ENCODE results near the gene LNPK. TPM values are rescaled to one million over a fixed set of nuclear protein-coding genes. Genes with fewer than 3 reads are reported as not detected.

The LNPK gene
- total RNA-seq, 1 donor from 2014 or later: 32.7 TPM

DNA sequence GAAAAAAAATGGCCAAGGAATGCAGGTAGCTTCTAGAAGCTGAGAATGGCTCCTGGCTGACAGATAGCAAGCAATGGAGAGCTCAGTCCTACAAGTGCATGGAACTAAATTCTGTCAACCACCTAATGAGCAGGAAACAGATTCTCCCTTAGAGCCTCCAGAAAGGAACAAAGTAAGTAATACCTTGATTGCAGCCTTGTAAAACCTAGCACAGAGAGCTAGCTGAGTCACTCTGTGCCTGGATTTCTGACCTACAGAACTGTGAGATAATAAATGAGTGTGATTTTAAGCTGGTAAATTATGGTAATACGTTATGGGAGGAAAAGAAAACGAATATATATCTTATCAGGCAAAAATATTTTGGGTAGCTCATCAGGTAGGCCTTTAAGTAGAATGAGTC is 7.4 kb upstream of the LNPK start:
- intact Hi-C loops (cut with DNase I): no loop called here
- H3K4me3 ChIP-seq: no peak overlapping the region
- TF ChIP-seq POLR2AphosphoS5 (IDR thresholded peaks at IDR 0.05; ENCODE audit: insufficient read depth in 1 of 2, low read depth in 1 of 2) (no peak), POLR2A (IDR thresholded peaks at IDR 0.05) (no peak)
- TF ChIP-seq, protein P1, sequence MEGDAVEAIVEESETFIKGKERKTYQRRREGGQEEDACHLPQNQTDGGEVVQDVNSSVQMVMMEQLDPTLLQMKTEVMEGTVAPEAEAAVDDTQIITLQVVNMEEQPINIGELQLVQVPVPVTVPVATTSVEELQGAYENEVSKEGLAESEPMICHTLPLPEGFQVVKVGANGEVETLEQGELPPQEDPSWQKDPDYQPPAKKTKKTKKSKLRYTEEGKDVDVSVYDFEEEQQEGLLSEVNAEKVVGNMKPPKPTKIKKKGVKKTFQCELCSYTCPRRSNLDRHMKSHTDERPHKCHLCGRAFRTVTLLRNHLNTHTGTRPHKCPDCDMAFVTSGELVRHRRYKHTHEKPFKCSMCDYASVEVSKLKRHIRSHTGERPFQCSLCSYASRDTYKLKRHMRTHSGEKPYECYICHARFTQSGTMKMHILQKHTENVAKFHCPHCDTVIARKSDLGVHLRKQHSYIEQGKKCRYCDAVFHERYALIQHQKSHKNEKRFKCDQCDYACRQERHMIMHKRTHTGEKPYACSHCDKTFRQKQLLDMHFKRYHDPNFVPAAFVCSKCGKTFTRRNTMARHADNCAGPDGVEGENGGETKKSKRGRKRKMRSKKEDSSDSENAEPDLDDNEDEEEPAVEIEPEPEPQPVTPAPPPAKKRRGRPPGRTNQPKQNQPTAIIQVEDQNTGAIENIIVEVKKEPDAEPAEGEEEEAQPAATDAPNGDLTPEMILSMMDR (IDR thresholded peaks at IDR 0.05): no peak
- H3K36me3 ChIP-seq: no peaks in the 10 kb centered on the region
- no peak overlapping the region for H3K27ac ChIP-seq
- no peaks in the 10 kb centered on the region for H3K4me1 ChIP-seq
- H3K27me3 ChIP-seq: no peaks in the 10 kb centered on the region
- H3K9me3 ChIP-seq: no peaks in the 10 kb centered on the region
- DNase-seq (ENCODE audit: extremely low spot score in 2 of 2): no peak

GRCh38 chr2:176004934-176005333 is 2.9 kb upstream of the LNPK start:
- no peaks in the 10 kb centered on the region for H3K9me3 ChIP-seq
- H3K4me3 ChIP-seq: no peak overlapping the region
- intact Hi-C loops (cut with DNase I): loop anchor here (5.0 kb wide), 1 partner anchor 72 kb away; no protein-coding TSS in a partner anchor
- no peak for DNase-seq (ENCODE audit: extremely low spot score in 2 of 2)
- peaks cover 28% of the 10 kb centered on the region for H3K4me1 ChIP-seq
- no peak overlapping the region for H3K27ac ChIP-seq
- no peaks in the 10 kb centered on the region for H3K27me3 ChIP-seq
- H3K36me3 ChIP-seq: no peaks in the 10 kb centered on the region
- TF ChIP-seq, protein P1 (IDR thresholded peaks at IDR 0.05): no peak

GRCh38 chr2:176003958-176004357 is 1.9 kb upstream of the LNPK start:
- no peak for DNase-seq (ENCODE audit: extremely low spot score in 2 of 2)
- Histone ChIP-seq H3K36me3 (no peaks in the 10 kb centered on the region), H3K27ac (no peak overlapping the region), H3K9me3 (no peaks in the 10 kb centered on the region), H3K4me3 (peak overlapping the region in 1 of 2 donors; percentile 4), H3K27me3 (no peaks in the 10 kb centered on the region), H3K4me1 (peaks cover 36% of the 10 kb centered on the region)
- intact Hi-C loops (cut with DNase I): loop anchor here (5.0 kb wide), 1 partner anchor 73 kb away; no protein-coding TSS in a partner anchor
- TF ChIP-seq POLR2AphosphoS5 (IDR thresholded peaks at IDR 0.05; ENCODE audit: insufficient read depth in 1 of 2, low read depth in 1 of 2) (no peak), POLR2A (IDR thresholded peaks at IDR 0.05) (no peak)
- TF ChIP-seq, protein P1 (IDR thresholded peaks at IDR 0.05): no peak

DNA sequence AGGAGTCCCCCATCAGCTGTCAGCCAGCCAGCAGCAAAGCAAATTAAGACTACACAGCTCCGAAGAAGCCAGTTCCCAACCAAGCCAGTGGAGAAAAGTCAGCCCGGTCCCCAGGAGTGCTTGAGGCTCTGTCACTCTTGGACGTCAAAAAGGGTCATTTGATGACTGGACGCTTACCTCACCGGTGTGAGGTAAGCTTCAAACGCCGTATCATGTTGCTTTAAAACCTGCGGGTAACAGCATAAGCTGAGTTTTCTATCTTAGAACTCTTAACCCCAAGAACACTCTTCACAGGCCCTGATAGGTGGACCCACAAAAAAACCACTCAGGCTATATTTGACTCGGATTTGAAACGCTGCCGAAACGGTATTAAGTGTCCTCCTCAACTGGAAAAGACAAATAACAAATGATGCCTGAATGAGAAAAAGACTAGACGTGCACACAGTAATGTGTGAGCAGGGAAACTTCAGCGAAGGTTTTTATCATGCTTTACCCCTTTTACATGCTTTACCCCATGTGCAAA is 682 bp upstream of the LNPK start:
- intact Hi-C loops (cut with DNase I): loop anchor here (5.0 kb wide), 1 partner anchor 75 kb away; no protein-coding TSS in a partner anchor
- Histone ChIP-seq H3K4me3 (peak overlapping the region; percentile 69 to 82), H3K27me3 (no peaks in the 10 kb centered on the region), H3K27ac (peak overlapping the region; percentile 82), H3K4me1 (peaks cover 38% of the 10 kb centered on the region), H3K36me3 (no peaks in the 10 kb centered on the region), H3K9me3 (no peaks in the 10 kb centered on the region)
- TF ChIP-seq, protein P1 (IDR thresholded peaks at IDR 0.05): no peak
- DNase-seq (ENCODE audit: extremely low spot score in 2 of 2): no peak

DNA sequence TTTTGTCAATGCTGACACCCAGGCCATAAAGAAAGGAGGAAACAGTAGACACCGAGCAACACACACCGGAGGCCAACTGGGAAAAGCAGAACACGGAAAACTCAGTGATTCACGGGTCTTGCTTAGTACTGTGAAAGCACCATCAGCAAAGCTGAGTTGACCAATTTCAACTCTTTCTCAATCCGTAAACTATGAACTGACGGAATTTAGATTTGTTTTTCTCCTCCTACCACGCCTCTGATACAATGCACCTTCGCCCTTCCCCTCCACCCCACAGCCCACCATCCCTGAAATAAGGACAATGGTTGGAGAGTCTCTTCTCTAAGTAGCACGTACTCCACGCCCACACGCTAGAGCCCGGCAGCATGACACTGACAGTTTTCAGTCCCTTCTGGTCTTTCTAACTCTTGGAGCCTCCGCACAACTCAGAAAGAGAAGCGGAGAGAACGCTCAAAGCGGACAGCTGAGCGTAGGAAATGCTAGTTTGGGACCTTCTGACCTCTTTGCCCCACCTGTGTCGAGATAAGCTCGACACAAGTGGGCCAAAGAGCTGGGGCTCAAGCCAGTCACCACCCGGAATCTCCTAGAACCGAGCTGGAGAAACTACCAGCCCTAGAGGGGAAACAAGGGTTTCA is 669 bp downstream of the LNPK start:
- TF ChIP-seq POLR2AphosphoS5 (IDR thresholded peaks at IDR 0.05; ENCODE audit: insufficient read depth in 1 of 2, low read depth in 1 of 2) (no peak), POLR2A (IDR thresholded peaks at IDR 0.05) (no peak)
- TF ChIP-seq, protein P1 (IDR thresholded peaks at IDR 0.05): no peak
- no peak for DNase-seq (ENCODE audit: extremely low spot score in 2 of 2)
- Histone ChIP-seq H3K4me3 (peak overlapping the region; percentile 69 to 82), H3K9me3 (no peaks in the 10 kb centered on the region), H3K4me1 (peaks cover 38% of the 10 kb centered on the region), H3K27ac (peak overlapping the region; percentile 82), H3K27me3 (no peaks in the 10 kb centered on the region), H3K36me3 (no peaks in the 10 kb centered on the region)
- intact Hi-C loops (cut with DNase I): loop anchor here (5.0 kb wide), 1 partner anchor 76 kb away; no protein-coding TSS in a partner anchor

All from vagina (tissue), 2 donors.